CD14-positive monocyte (primary cell): Measurements from ENCODE around the gene ENTHD1. TPM values are rescaled to one million over a fixed set of nuclear protein-coding genes. Genes with fewer than 3 reads are reported as not detected.

Experiments used
- DNase-seq, 3 donors: peaks; one replicate each; pipeline ENCODE4 v3.0.0-alpha.2; 2011 to 2022
- H2AFZ ChIP-seq: 2 replicates; pipeline ENCODE4 v1.6.0; 2012; ENCODE audit warnings: mild to moderate bottlenecking, low read depth, low read length, inconsistent platforms; ENCODE audit not compliant: insufficient read depth, poor library complexity, severe bottlenecking
- H3K27ac ChIP-seq, 2 donors: 1 replicate in 1 of 2; 2 replicates in 1 of 2; pipeline ENCODE4 v1.5.1; 2012 to 2013; ENCODE audit warnings: low read length in 2 of 2, control low read depth in 1 of 2, inconsistent platforms in 1 of 2, low read depth in 1 of 2, mild to moderate bottlenecking in 1 of 2
- H3K27me3 ChIP-seq, 2 donors: one replicate each; pipeline versions ENCODE4 v1.6.0 to v1.6.1; 2011 to 2013; ENCODE audit warnings: low read length in 2 of 2; ENCODE audit not compliant: control insufficient read depth in 2 of 2, insufficient read depth in 2 of 2
- H3K36me3 ChIP-seq, 2 donors: replicated peaks in 1 of 2; 1 replicate in 1 of 2; 2 replicates in 1 of 2; pipeline versions ENCODE4 v1.5.1 to v1.6.1; 2012 to 2013; ENCODE audit warnings: low read length in 2 of 2, control low read depth in 1 of 2, inconsistent platforms in 1 of 2, mild to moderate bottlenecking in 1 of 2; ENCODE audit not compliant: insufficient read depth in 2 of 2, control insufficient read depth in 1 of 2
- H3K4me1 ChIP-seq, 2 donors: 1 replicate in 1 of 2; 2 replicates in 1 of 2; pipeline versions ENCODE4 v1.5.1 to v1.6.1; 2012 to 2013; ENCODE audit warnings: low read length in 2 of 2, control low read depth in 1 of 2, inconsistent platforms in 1 of 2, mild to moderate bottlenecking in 1 of 2, moderate library complexity in 1 of 2; ENCODE audit not compliant: insufficient read depth in 2 of 2, control insufficient read depth in 1 of 2
- H3K4me2 ChIP-seq: replicated peaks from 2 replicates; pipeline ENCODE3; 2012; ENCODE audit warnings: low read length, moderate library complexity, mild to moderate bottlenecking; ENCODE audit not compliant: poor library complexity, severe bottlenecking; ENCODE audit errors: extremely low read depth
- H3K4me3 ChIP-seq, 3 experiments: fragments of 200-600 bp in 1 of 3; sonication (generic) in 1 of 3; replicated peaks in 1 of 3; 1 replicate in 2 of 3; 2 replicates in 1 of 3; pipeline ENCODE4 v1.5.1; 2011 to 2013; ENCODE audit warnings: low read length in 3 of 3, mild to moderate bottlenecking in 3 of 3, control low read depth in 2 of 3, low read depth in 2 of 3, inconsistent platforms in 1 of 3, moderate library complexity in 1 of 3
- H3K79me2 ChIP-seq: 2 replicates; pipeline ENCODE4 v1.6.0; 2012; ENCODE audit warnings: mild to moderate bottlenecking, control low read depth, inconsistent platforms, low read length, moderate library complexity; ENCODE audit not compliant: insufficient read depth
- H3K9ac ChIP-seq: 2 replicates; pipeline ENCODE4 v1.6.0; 2017; ENCODE audit warnings: low read length, mild to moderate bottlenecking; ENCODE audit not compliant: insufficient read depth, poor library complexity, severe bottlenecking
- H3K9me3 ChIP-seq, 2 donors: replicated peaks in 1 of 2; 1 replicate in 1 of 2; 2 replicates in 1 of 2; pipeline versions ENCODE4 v1.5.1 to v1.6.1; 2012 to 2013; ENCODE audit warnings: low read length in 2 of 2, control low read depth in 1 of 2; ENCODE audit not compliant: control insufficient read depth in 1 of 2, insufficient read depth in 1 of 2
- H4K20me1 ChIP-seq: 2 replicates; pipeline ENCODE4 v1.6.0; 2012; ENCODE audit warnings: mild to moderate bottlenecking, low read length, control low read depth, moderate library complexity; ENCODE audit not compliant: insufficient read depth
- H3K27ac Mint-ChIP-seq, 7 donors: one replicate each; pipeline ENCODE4 v1.8.0; 2020; ENCODE audit warnings: mild to moderate bottlenecking in 7 of 7, mixed read lengths in 7 of 7, moderate library complexity in 6 of 7, inconsistent platforms in 2 of 7
- H3K27me3 Mint-ChIP-seq, 3 donors: one replicate each; pipeline ENCODE4 v1.8.0; 2021 to 2022; ENCODE audit warnings: low read depth in 3 of 3, mild to moderate bottlenecking in 3 of 3, mixed read lengths in 3 of 3, moderate library complexity in 3 of 3, inconsistent platforms in 1 of 3
- H3K36me3 Mint-ChIP-seq, 2 donors: one replicate each; pipeline ENCODE4 v1.8.0; 2020; ENCODE audit warnings: mixed read lengths in 2 of 2, inconsistent platforms in 1 of 2, mild to moderate bottlenecking in 1 of 2
- H3K4me1 Mint-ChIP-seq: one replicate; pipeline ENCODE4 v1.8.0; 2020; ENCODE audit warnings: mild to moderate bottlenecking, mixed read lengths
- H3K4me3 Mint-ChIP-seq, 2 donors: one replicate each; pipeline ENCODE4 v1.8.0; 2020; ENCODE audit warnings: mild to moderate bottlenecking in 2 of 2, mixed read lengths in 2 of 2, moderate library complexity in 1 of 2
- H3K9me3 Mint-ChIP-seq, 7 donors: one replicate each; pipeline ENCODE4 v1.8.0; 2020 to 2022; ENCODE audit warnings: mixed read lengths in 7 of 7, mild to moderate bottlenecking in 6 of 7, moderate library complexity in 6 of 7, inconsistent platforms in 2 of 7
- CTCF ChIP-seq: fragments of 200-600 bp; IDR thresholded peaks from one replicate; pipeline ENCODE4 v1.8.0; 2022; ENCODE audit warnings: antibody characterized with exemption, mild to moderate bottlenecking
- WGBS: methylation state at CpG from one replicate; pipeline ENCODE4 v1.1.5; 2013; ENCODE audit warnings: missing lambda C conversion rate; ENCODE audit not compliant: insufficient coverage; 5-methylcytosine and 5-hydroxymethylcytosine counted together
- intact Hi-C, 2 donors: fragments of 100-400 bp; cut with micrococcal nuclease; formaldehyde crosslinking; loops; one replicate each; pipeline versions ENCODE4 v1.15.0 to v1.15.1; 2023
- polyA plus RNA-seq, 3 donors: library from polyadenylated mRNA; depleted of rRNA in 1 of 3; unstranded in 2 of 3; stranded (reverse) in 1 of 3; fragments of 300-500 nt in 2 of 3; fragments of >200 nt in 1 of 3; fragmentation: Illumina TruSeq in 2 of 3; gene quantifications; 1 replicate in 2 of 3; 2 replicates in 1 of 3; pipeline ENCODE4 v1.2.3, GENCODE V29; 2012 to 2021

ENTHD1 gene
- polyA plus RNA-seq, 3 donors: not detected

GRCh38 chr22:39739338-39740027, 154.1 kb downstream of the ENTHD1 start:
- TF ChIP-seq CTCF: no peak
- peaks cover 15 to 22% (median 19%) of the 10 kb centered on the region in 3 donors for H3K27me3 Mint-ChIP-seq
- peaks cover 0 to 16% (median 3%) of the 10 kb centered on the region in 7 donors for H3K9me3 Mint-ChIP-seq
- H3K9me3 ChIP-seq: peaks cover 0 to 4% of the 10 kb centered on the region in 2 donors
- no peak for DNase-seq
- no peaks in the 10 kb centered on the region for H3K36me3 ChIP-seq
- H3K4me3 ChIP-seq: no peak overlapping the region
- H3K9ac ChIP-seq: no peak overlapping the region
- H2AFZ ChIP-seq: no peak overlapping the region
- no CpG with 5 or more reads among the region's 4 CpGs for WGBS
- H3K27me3 ChIP-seq: peaks cover 9% of the 10 kb centered on the region in 2 donors
- no peak overlapping the region for H3K27ac Mint-ChIP-seq
- H3K27ac ChIP-seq: no peak overlapping the region
- no peaks in the 10 kb centered on the region for H3K4me1 ChIP-seq
- H3K4me3 Mint-ChIP-seq: no peak overlapping the region
- H3K4me1 Mint-ChIP-seq: no peaks in the 10 kb centered on the region
- H4K20me1 ChIP-seq: no peaks in the 10 kb centered on the region
- H3K4me2 ChIP-seq: no peak overlapping the region
- no peaks in the 10 kb centered on the region for H3K36me3 Mint-ChIP-seq
- no peaks in the 10 kb centered on the region for H3K79me2 ChIP-seq
- intact Hi-C loops: no loop called here

GRCh38 chr22:39738746-39739145, 154.8 kb downstream of the ENTHD1 start:
- Mint-ChIP-seq H3K4me1 (no peaks in the 10 kb centered on the region), H3K27ac (no peak overlapping the region), H3K27me3 (peaks cover 12 to 19% (median 17%) of the 10 kb centered on the region in 3 donors), H3K9me3 (peaks cover 0 to 16% (median 4%) of the 10 kb centered on the region in 7 donors), H3K36me3 (no peaks in the 10 kb centered on the region), H3K4me3 (no peak overlapping the region)
- no peaks in the 10 kb centered on the region for H4K20me1 ChIP-seq
- no CpG with 5 or more reads among the region's 1 CpG for WGBS
- no peak overlapping the region for H3K4me2 ChIP-seq
- no peak overlapping the region for H3K9ac ChIP-seq
- no peak overlapping the region for H3K27ac ChIP-seq
- peaks cover 5 to 7% of the 10 kb centered on the region in 2 donors for H3K27me3 ChIP-seq
- intact Hi-C loops: no loop called here
- H3K9me3 ChIP-seq: peaks cover 0 to 4% of the 10 kb centered on the region in 2 donors
- no peak for TF ChIP-seq CTCF
- H3K36me3 ChIP-seq: no peaks in the 10 kb centered on the region
- no peaks in the 10 kb centered on the region for H3K79me2 ChIP-seq
- no peak overlapping the region for H2AFZ ChIP-seq
- H3K4me1 ChIP-seq: no peaks in the 10 kb centered on the region
- DNase-seq: no peak
- H3K4me3 ChIP-seq: no peak overlapping the region
